ENCODE results near the gene CFAP97D1. TPM values are rescaled to one million over a fixed set of nuclear protein-coding genes. Genes with fewer than 3 reads are reported as not detected.

CFAP97D1 gene
- total RNA-seq, 2 donors from 2014 or later, result not detected

DNA sequence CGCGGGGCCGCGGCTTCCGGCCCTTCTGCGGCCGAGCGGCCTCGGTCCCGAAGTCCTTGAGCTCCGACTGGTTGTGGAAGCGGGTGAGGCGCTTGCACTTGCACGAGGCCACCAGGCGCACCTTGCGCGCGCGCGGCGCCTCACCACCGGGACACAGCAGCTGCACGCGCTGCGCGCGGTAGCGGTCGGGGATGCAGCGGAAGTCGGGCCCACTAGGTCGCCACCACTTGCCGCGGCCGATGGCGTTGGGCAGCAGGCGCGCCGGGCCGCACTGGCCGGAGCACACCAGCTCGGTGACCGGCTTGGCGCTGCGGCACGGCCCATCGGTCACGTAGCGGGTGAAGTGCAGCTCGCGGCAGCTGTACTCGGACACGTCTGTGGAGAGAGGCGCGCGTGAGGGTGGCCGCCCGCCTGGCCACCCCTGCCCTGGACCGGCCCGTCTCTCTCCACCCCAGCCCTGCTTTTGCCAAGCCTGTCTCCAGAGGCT is 24.8 kb upstream of the CFAP97D1 start:
- peaks cover 12% of the 10 kb centered on the region for H3K27me3 ChIP-seq (ENCODE audit: control insufficient read depth, insufficient read depth, low read length, poor library complexity, severe bottlenecking)
- peak; percentile 95 for DNase-seq
- H3K27ac ChIP-seq (ENCODE audit: low read depth, low read length), result no peak overlapping the region
- no peaks in the 10 kb centered on the region for H3K9me3 ChIP-seq (ENCODE audit: control insufficient read depth, low read length)
- Mint-ChIP-seq H3K4me3 (peak overlapping the region; percentile 38), H3K27ac (no peak overlapping the region), H3K9me3 (no peaks in the 10 kb centered on the region), H3K27me3 (ENCODE audit: insufficient read depth) (peaks cover 54% of the 10 kb centered on the region), H3K4me1 (peaks cover 8% of the 10 kb centered on the region), H3K36me3 (ENCODE audit: low read depth) (no peaks in the 10 kb centered on the region)
- no peaks in the 10 kb centered on the region for H3K36me3 ChIP-seq (ENCODE audit: control insufficient read depth, insufficient read depth, low read length)
- WGBS, 2 experiments (ENCODE audit: insufficient coverage in 1 of 2, insufficient read length in 1 of 2), result 75 to 85% methylated on average over 49 to 60 of the region's 60 CpGs
- TF ChIP-seq, protein P1, sequence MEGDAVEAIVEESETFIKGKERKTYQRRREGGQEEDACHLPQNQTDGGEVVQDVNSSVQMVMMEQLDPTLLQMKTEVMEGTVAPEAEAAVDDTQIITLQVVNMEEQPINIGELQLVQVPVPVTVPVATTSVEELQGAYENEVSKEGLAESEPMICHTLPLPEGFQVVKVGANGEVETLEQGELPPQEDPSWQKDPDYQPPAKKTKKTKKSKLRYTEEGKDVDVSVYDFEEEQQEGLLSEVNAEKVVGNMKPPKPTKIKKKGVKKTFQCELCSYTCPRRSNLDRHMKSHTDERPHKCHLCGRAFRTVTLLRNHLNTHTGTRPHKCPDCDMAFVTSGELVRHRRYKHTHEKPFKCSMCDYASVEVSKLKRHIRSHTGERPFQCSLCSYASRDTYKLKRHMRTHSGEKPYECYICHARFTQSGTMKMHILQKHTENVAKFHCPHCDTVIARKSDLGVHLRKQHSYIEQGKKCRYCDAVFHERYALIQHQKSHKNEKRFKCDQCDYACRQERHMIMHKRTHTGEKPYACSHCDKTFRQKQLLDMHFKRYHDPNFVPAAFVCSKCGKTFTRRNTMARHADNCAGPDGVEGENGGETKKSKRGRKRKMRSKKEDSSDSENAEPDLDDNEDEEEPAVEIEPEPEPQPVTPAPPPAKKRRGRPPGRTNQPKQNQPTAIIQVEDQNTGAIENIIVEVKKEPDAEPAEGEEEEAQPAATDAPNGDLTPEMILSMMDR (conservative IDR thresholded peaks at IDR 0.05), result peak; percentile 54
- H3K9ac ChIP-seq (ENCODE audit: extremely low read depth, low read length, poor library complexity, severe bottlenecking), result no peak overlapping the region
- no peak overlapping the region for H3K4me3 ChIP-seq (ENCODE audit: low read length)
- no peaks in the 10 kb centered on the region for H3K4me1 ChIP-seq (ENCODE audit: control insufficient read depth, insufficient read depth, low read length)

DNA sequence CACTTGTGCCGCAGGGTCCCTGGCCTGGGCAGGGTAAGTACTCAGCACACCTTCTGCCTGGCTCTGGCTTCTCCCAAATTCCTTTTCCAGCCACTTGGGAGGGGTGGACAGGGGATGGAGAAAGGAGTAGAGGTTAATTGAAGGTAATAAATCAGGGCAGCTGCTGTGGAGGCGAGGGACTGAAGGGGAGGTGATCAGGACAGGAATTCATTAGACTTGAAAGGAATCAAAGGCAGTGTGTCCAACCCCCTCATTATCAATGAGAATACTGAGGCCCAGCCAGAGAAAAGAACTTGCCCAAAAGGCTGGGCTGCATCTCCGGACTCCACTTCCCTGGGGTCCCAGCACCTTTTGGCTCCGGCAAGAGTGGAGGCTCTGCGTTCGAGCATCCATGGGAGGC is 24.0 kb upstream of the CFAP97D1 start:
- 70 to 87% methylated on average over 6 of the region's 6 CpGs for WGBS, 2 experiments (ENCODE audit: insufficient coverage in 1 of 2, insufficient read length in 1 of 2)
- H3K4me1 Mint-ChIP-seq, result peaks cover 10% of the 10 kb centered on the region
- TF ChIP-seq, protein P1 (conservative IDR thresholded peaks at IDR 0.05), result no peak
- Histone ChIP-seq H3K36me3 (ENCODE audit: control insufficient read depth, insufficient read depth, low read length) (no peaks in the 10 kb centered on the region), H3K27me3 (ENCODE audit: control insufficient read depth, insufficient read depth, low read length, poor library complexity, severe bottlenecking) (peaks cover 12% of the 10 kb centered on the region), H3K4me3 (ENCODE audit: low read length) (no peak overlapping the region), H3K4me1 (ENCODE audit: control insufficient read depth, insufficient read depth, low read length) (no peaks in the 10 kb centered on the region), H3K27ac (ENCODE audit: low read depth, low read length) (no peak overlapping the region), H3K9me3 (ENCODE audit: control insufficient read depth, low read length) (no peaks in the 10 kb centered on the region), H3K9ac (ENCODE audit: extremely low read depth, low read length, poor library complexity, severe bottlenecking) (no peak overlapping the region)
- H3K4me3 Mint-ChIP-seq, result peak overlapping the region; percentile 38
- H3K36me3 Mint-ChIP-seq (ENCODE audit: low read depth), result no peaks in the 10 kb centered on the region
- no peak overlapping the region for H3K27ac Mint-ChIP-seq
- no peak for DNase-seq
- H3K9me3 Mint-ChIP-seq, result no peaks in the 10 kb centered on the region
- peaks cover 54% of the 10 kb centered on the region for H3K27me3 Mint-ChIP-seq (ENCODE audit: insufficient read depth)

DNA sequence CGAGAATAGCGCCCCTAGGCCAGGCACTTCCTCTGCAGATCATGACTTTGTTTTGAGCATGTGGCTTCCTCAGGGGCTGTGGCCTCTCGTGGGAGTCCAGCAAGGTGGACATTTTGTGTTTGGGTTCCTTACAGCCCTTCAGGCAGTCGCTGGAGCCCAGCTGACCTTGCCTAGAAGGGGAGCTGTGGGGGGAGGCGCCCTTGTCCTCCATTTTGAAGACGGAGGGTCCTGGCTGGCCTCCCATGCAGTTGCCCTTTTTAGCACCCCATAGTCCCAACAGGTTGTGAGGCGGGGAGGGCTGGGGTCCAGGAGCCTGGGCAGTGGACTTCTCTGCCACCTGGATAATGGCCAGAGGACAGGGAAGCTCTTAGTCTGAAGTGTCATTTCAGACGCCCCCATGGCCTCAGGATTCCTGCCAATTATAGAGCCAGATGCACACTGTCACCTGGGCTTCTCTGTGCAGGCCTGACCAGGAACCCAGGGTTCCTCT is 23.0 kb upstream of the CFAP97D1 start:
- H3K9ac ChIP-seq (ENCODE audit: extremely low read depth, low read length, poor library complexity, severe bottlenecking), result no peak overlapping the region
- Mint-ChIP-seq H3K36me3 (ENCODE audit: low read depth) (no peaks in the 10 kb centered on the region), H3K27ac (no peak overlapping the region), H3K27me3 (ENCODE audit: insufficient read depth) (peaks cover 51% of the 10 kb centered on the region), H3K4me1 (peaks cover 10% of the 10 kb centered on the region), H3K9me3 (no peaks in the 10 kb centered on the region), H3K4me3 (no peak overlapping the region)
- H3K27ac ChIP-seq (ENCODE audit: low read depth, low read length), result no peak overlapping the region
- 92% methylated on average over 4 to 8 of the region's 8 CpGs for WGBS, 2 experiments (ENCODE audit: insufficient coverage in 1 of 2, insufficient read length in 1 of 2)
- H3K4me3 ChIP-seq (ENCODE audit: low read length), result no peak overlapping the region
- no peaks in the 10 kb centered on the region for H3K36me3 ChIP-seq (ENCODE audit: control insufficient read depth, insufficient read depth, low read length)
- TF ChIP-seq, protein P1 (conservative IDR thresholded peaks at IDR 0.05), result no peak
- H3K27me3 ChIP-seq (ENCODE audit: control insufficient read depth, insufficient read depth, low read length, poor library complexity, severe bottlenecking), result peaks cover 12% of the 10 kb centered on the region
- DNase-seq, result no peak
- H3K4me1 ChIP-seq (ENCODE audit: control insufficient read depth, insufficient read depth, low read length), result no peaks in the 10 kb centered on the region
- no peaks in the 10 kb centered on the region for H3K9me3 ChIP-seq (ENCODE audit: control insufficient read depth, low read length)
